LNCaP clone FGC (cell line): ENCODE data around the gene SS18L1.

Experiments
- DNase-seq: peaks from one replicate; pipeline ENCODE4 v3.0.0-alpha.2; 2011; ENCODE audit warnings: low read depth
- H3K4me3 ChIP-seq: 2 replicates; pipeline ENCODE4 v1.5.1; 2011; ENCODE audit warnings: mild to moderate bottlenecking, low read depth, low read length, control low read depth
- CTCF ChIP-seq: IDR thresholded peaks from 2 replicates; pipeline ENCODE4 v1.5.1; 2012; ENCODE audit warnings: mild to moderate bottlenecking; ENCODE audit not compliant: control insufficient read depth, insufficient read depth; ENCODE audit errors: extremely low read depth

The SS18L1 gene

GRCh38 chr20:62181808-62182207 lies 38.2 kb downstream of the SS18L1 start:
- peak overlapping the region; percentile 90 for H3K4me3 ChIP-seq
- no peak for DNase-seq
- no peak for TF ChIP-seq CTCF

GRCh38 chr20:62182469-62183425 lies 39.2 kb downstream of the SS18L1 start, which contains the start of gene MTG2:
Gene MTG2 (plus strand): TSS chr20:62183028. CDS start chr20:62193421, 10,393 bp downstream.
- peak within 1 kb of the TSS; percentile 90 for H3K4me3 ChIP-seq
- DNase-seq = peak; percentile 85
- TF ChIP-seq CTCF = no peak

GRCh38 chr20:62183426-62184142 lies 40.0 kb downstream of the SS18L1 start:
- DNase-seq = no peak
- TF ChIP-seq CTCF = no peak
- H3K4me3 ChIP-seq = peak overlapping the region; percentile 90

- TF ChIP-seq CTCF = no peak
- no peak for DNase-seq
Observed at GRCh38 chr20:62186096-62186426, 42.5 kb downstream of the SS18L1 start.

GRCh38 chr20:62186887-62187866 lies 43.6 kb downstream of the SS18L1 start:
- H3K4me3 ChIP-seq = no peak overlapping the region
- no peak for DNase-seq
- TF ChIP-seq CTCF = no peak

More at GRCh38 chr20:62186096-62186426, 42.5 kb downstream of the SS18L1 start:
- H3K4me3 ChIP-seq = no peak overlapping the region

- H3K4me3 ChIP-seq = no peak overlapping the region
- TF ChIP-seq CTCF = no peak
- no peak for DNase-seq
Observed at GRCh38 chr20:62190639-62191411, 47.3 kb downstream of the SS18L1 start.
